Mucosa of stomach (tissue), 1 donor: ENCODE measurements around the gene SNAP47.

Experiments used
- H3K27me3 ChIP-seq: one replicate; pipeline ENCODE4 v1.7.0; 2013; ENCODE audit warnings: mild to moderate bottlenecking, low read length; ENCODE audit not compliant: control insufficient read depth, insufficient read depth
- H3K36me3 ChIP-seq: one replicate; pipeline ENCODE4 v1.7.0; 2013; ENCODE audit warnings: low read length; ENCODE audit not compliant: control insufficient read depth, insufficient read depth
- H3K4me1 ChIP-seq: one replicate; pipeline ENCODE4 v1.7.0; 2013; ENCODE audit warnings: mild to moderate bottlenecking, low read length; ENCODE audit not compliant: control insufficient read depth, insufficient read depth
- H3K4me3 ChIP-seq: one replicate; pipeline ENCODE4 v1.7.0; 2013; ENCODE audit warnings: low read length
- H3K9ac ChIP-seq: one replicate; pipeline ENCODE4 v1.7.0; 2013; ENCODE audit warnings: mild to moderate bottlenecking, low read length, moderate library complexity
- H3K9me3 ChIP-seq: one replicate; pipeline ENCODE4 v1.7.0; 2013; ENCODE audit warnings: mild to moderate bottlenecking, low read length, moderate library complexity; ENCODE audit not compliant: control insufficient read depth
- donor health status: Pancreatic carcinoma.

Gene SNAP47

GRCh38 chr1:227758366-227758765 lies 23.1 kb downstream of the SNAP47 start:
- Histone ChIP-seq H3K4me1 (peaks cover 11% of the 10 kb centered on the region), H3K9ac (no peak overlapping the region), H3K27me3 (no peaks in the 10 kb centered on the region), H3K4me3 (no peak overlapping the region), H3K36me3 (no peaks in the 10 kb centered on the region), H3K9me3 (no peaks in the 10 kb centered on the region)

- Histone ChIP-seq H3K4me1 (peaks cover 2% of the 10 kb centered on the region), H3K36me3 (no peaks in the 10 kb centered on the region), H3K9me3 (no peaks in the 10 kb centered on the region), H3K9ac (no peak overlapping the region), H3K4me3 (no peak overlapping the region), H3K27me3 (no peaks in the 10 kb centered on the region)
Measured at GRCh38 chr1:227759341-227760300, 24.4 kb downstream of the SNAP47 start.

- H3K27me3 ChIP-seq, result no peaks in the 10 kb centered on the region
- H3K4me1 ChIP-seq, result no peaks in the 10 kb centered on the region
- H3K36me3 ChIP-seq, result no peaks in the 10 kb centered on the region
- no peaks in the 10 kb centered on the region for H3K9me3 ChIP-seq
- H3K9ac ChIP-seq, result no peak overlapping the region
- H3K4me3 ChIP-seq, result no peak overlapping the region
Measured at GRCh38 chr1:227760377-227760776, 25.1 kb downstream of the SNAP47 start.

GRCh38 chr1:227761621-227762230 lies 26.5 kb downstream of the SNAP47 start:
- Histone ChIP-seq H3K4me1 (no peaks in the 10 kb centered on the region), H3K36me3 (no peaks in the 10 kb centered on the region), H3K9me3 (no peaks in the 10 kb centered on the region), H3K27me3 (no peaks in the 10 kb centered on the region), H3K4me3 (no peak overlapping the region), H3K9ac (no peak overlapping the region)

- Histone ChIP-seq H3K27me3 (no peaks in the 10 kb centered on the region), H3K36me3 (peaks cover 4% of the 10 kb centered on the region), H3K9me3 (no peaks in the 10 kb centered on the region), H3K4me3 (no peak overlapping the region), H3K9ac (no peak overlapping the region), H3K4me1 (no peaks in the 10 kb centered on the region)
Measured at GRCh38 chr1:227762231-227762911, 27.1 kb downstream of the SNAP47 start.

- H3K36me3 ChIP-seq, result peaks cover 4% of the 10 kb centered on the region
- H3K4me3 ChIP-seq, result no peak overlapping the region
- no peak overlapping the region for H3K9ac ChIP-seq
- no peaks in the 10 kb centered on the region for H3K27me3 ChIP-seq
- no peaks in the 10 kb centered on the region for H3K4me1 ChIP-seq
- no peaks in the 10 kb centered on the region for H3K9me3 ChIP-seq
Measured at GRCh38 chr1:227763246-227764018, 28.2 kb downstream of the SNAP47 start.

GRCh38 chr1:227764019-227764391 lies 28.8 kb downstream of the SNAP47 start:
- H3K27me3 ChIP-seq, result no peaks in the 10 kb centered on the region
- peaks cover 4% of the 10 kb centered on the region for H3K36me3 ChIP-seq
- H3K4me1 ChIP-seq, result no peaks in the 10 kb centered on the region
- H3K9ac ChIP-seq, result no peak overlapping the region
- no peaks in the 10 kb centered on the region for H3K9me3 ChIP-seq
- no peak overlapping the region for H3K4me3 ChIP-seq

- Histone ChIP-seq H3K4me3 (no peak overlapping the region), H3K36me3 (peaks cover 4% of the 10 kb centered on the region), H3K4me1 (no peaks in the 10 kb centered on the region), H3K27me3 (no peaks in the 10 kb centered on the region), H3K9me3 (no peaks in the 10 kb centered on the region), H3K9ac (no peak overlapping the region)
Measured at GRCh38 chr1:227765261-227766014, 30.2 kb downstream of the SNAP47 start.

GRCh38 chr1:227766015-227766634 lies 30.9 kb downstream of the SNAP47 start:
- no peaks in the 10 kb centered on the region for H3K4me1 ChIP-seq
- H3K36me3 ChIP-seq, result peaks cover 4% of the 10 kb centered on the region
- H3K9me3 ChIP-seq, result no peaks in the 10 kb centered on the region
- no peaks in the 10 kb centered on the region for H3K27me3 ChIP-seq
- no peak overlapping the region for H3K4me3 ChIP-seq
- H3K9ac ChIP-seq, result no peak overlapping the region

- H3K4me1 ChIP-seq, result no peaks in the 10 kb centered on the region
- H3K9me3 ChIP-seq, result no peaks in the 10 kb centered on the region
- H3K27me3 ChIP-seq, result no peaks in the 10 kb centered on the region
- no peak overlapping the region for H3K4me3 ChIP-seq
- peaks cover 4% of the 10 kb centered on the region for H3K36me3 ChIP-seq
- H3K9ac ChIP-seq, result no peak overlapping the region
Measured at GRCh38 chr1:227766653-227767277, 31.5 kb downstream of the SNAP47 start.
